ENCODE measurements around the gene SFSWAP.

GRCh38 chr12:131784909-131785762 is 74.2 kb downstream of the SFSWAP start:
- TF ChIP-seq CTCF (IDR thresholded peaks at IDR 0.05) (no peak), EP300 (IDR thresholded peaks at IDR 0.05; ENCODE audit: low read depth) (no peak), POLR2A (IDR thresholded peaks at IDR 0.05) (no peak), POLR2AphosphoS5 (IDR thresholded peaks at IDR 0.05) (no peak)

Measured in transverse colon (tissue), 4 donors.